Type B pancreatic cell (in vitro differentiated cells): ENCODE results near the gene MARCHF5. TPM values are rescaled to one million over a fixed set of nuclear protein-coding genes. Genes with fewer than 3 reads are reported as not detected.

Experiments used
- DNase-seq: peaks from one replicate; pipeline ENCODE4 v3.0.0; 2021; ENCODE audit warnings: mixed read lengths; ENCODE audit not compliant: unreplicated experiment; ENCODE audit errors: extremely low spot score
- H3K27ac Mint-ChIP-seq: 2 replicates; pipeline ENCODE4 v1.8.0; 2021; ENCODE audit warnings: mild to moderate bottlenecking, mixed read lengths
- H3K27me3 Mint-ChIP-seq: 2 replicates; pipeline ENCODE4 v1.8.0; 2021; ENCODE audit warnings: mixed read lengths
- H3K36me3 Mint-ChIP-seq: 2 replicates; pipeline ENCODE4 v1.8.0; 2021; ENCODE audit warnings: mixed read lengths
- H3K4me1 Mint-ChIP-seq: one replicate; pipeline ENCODE4 v1.8.0; 2021; ENCODE audit warnings: mixed read lengths; ENCODE audit not compliant: unreplicated experiment
- H3K4me3 Mint-ChIP-seq: 2 replicates; pipeline ENCODE4 v1.8.0; 2021; ENCODE audit warnings: mild to moderate bottlenecking, mixed read lengths
- H3K9me3 Mint-ChIP-seq: 2 replicates; pipeline ENCODE4 v1.8.0; 2021; ENCODE audit warnings: mixed read lengths
- total RNA-seq: library from RNA; stranded (reverse); gene quantifications from 2 replicates; pipeline ENCODE4 v1.2.1, GENCODE V29; 2021; ENCODE audit warnings: low replicate concordance
- TF ChIP-seq, protein P1 (sequence below): fragments of 200-600 bp; sonication (generic); conservative IDR thresholded peaks from 2 replicates; pipeline ENCODE4 v1.5.0; 2021; ENCODE audit warnings: antibody characterized with exemption, mild to moderate bottlenecking

Gene MARCHF5
- total RNA-seq, 1 donor from 2014 or later, result 59.8 TPM

DNA sequence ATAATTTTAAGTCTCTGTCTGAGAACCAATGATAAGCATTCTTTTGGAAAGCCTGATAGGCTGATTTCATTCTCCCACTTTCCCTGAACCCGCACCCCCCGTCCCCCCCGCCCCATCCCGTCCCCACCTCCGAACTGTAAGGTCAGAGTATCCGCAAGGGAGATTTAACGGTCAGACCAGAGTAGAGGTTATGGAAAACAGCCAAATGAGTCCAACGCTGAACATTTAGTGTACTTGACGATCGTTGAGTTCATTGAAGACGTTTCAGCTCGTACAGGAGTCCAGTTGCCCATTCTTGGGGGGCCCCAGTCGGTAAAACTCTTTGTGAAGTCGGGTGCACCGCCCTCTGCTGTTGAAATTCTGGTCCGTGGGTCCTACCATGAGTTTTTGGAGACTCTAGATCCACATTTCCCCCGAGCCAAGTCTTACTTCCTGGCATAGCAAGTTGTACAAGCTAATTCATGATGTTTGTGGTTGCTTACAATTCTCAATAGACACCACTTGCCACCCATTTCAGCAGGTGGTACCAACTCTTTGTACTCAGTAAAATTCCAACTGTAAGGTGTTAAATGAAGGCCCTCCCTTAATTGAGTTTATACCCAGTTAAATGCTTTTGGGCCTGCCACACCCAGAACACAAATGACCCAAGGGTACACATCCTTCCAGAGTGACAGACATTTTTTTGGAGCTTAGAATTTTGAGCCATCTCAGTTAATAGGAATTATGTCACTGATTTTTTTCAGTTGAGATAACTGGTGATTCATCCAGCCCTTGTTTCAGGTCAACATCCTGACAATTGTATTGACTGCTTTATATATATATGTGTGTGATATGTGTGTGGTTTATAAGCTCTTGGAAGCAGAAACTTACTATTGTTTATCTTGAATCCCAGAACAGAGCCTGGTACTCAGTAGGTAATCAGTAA lies 1.2 kb downstream of the MARCHF5 start:
- H3K4me3 Mint-ChIP-seq, result peak overlapping the region; percentile 94
- TF ChIP-seq, protein P1, sequence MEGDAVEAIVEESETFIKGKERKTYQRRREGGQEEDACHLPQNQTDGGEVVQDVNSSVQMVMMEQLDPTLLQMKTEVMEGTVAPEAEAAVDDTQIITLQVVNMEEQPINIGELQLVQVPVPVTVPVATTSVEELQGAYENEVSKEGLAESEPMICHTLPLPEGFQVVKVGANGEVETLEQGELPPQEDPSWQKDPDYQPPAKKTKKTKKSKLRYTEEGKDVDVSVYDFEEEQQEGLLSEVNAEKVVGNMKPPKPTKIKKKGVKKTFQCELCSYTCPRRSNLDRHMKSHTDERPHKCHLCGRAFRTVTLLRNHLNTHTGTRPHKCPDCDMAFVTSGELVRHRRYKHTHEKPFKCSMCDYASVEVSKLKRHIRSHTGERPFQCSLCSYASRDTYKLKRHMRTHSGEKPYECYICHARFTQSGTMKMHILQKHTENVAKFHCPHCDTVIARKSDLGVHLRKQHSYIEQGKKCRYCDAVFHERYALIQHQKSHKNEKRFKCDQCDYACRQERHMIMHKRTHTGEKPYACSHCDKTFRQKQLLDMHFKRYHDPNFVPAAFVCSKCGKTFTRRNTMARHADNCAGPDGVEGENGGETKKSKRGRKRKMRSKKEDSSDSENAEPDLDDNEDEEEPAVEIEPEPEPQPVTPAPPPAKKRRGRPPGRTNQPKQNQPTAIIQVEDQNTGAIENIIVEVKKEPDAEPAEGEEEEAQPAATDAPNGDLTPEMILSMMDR, result peak; percentile 60
- H3K27me3 Mint-ChIP-seq, result no peaks in the 10 kb centered on the region
- peaks cover 23% of the 10 kb centered on the region for H3K4me1 Mint-ChIP-seq
- no peaks in the 10 kb centered on the region for H3K9me3 Mint-ChIP-seq
- H3K36me3 Mint-ChIP-seq, result peaks cover 17% of the 10 kb centered on the region
- no peak for DNase-seq
- H3K27ac Mint-ChIP-seq, result peak overlapping the region; percentile 84

DNA sequence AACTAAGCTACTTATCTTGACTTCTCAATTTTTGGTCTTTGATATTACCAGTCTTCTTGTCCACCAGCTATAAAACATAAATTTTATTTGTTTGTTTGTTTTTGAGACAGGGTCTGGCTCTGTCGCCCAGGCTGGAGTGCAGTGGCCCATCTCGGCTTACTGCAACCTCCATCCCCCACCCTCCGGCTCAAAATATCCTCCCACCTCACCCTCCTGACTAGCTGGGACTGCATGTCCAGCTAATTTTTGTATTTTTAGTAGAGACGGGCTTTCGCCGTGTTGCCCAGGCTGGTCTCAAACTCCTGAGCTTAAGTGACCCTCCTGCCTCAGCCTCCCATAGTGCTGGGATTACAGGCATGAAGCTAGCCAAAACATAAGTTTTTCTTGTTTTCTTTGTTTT lies 7.5 kb downstream of the MARCHF5 start:
- TF ChIP-seq, protein P1, result no peak
- Mint-ChIP-seq H3K4me3 (no peak overlapping the region), H3K27me3 (no peaks in the 10 kb centered on the region), H3K36me3 (peaks cover 27% of the 10 kb centered on the region), H3K9me3 (no peaks in the 10 kb centered on the region), H3K4me1 (peaks cover 25% of the 10 kb centered on the region), H3K27ac (no peak overlapping the region)
- DNase-seq, result no peak

DNA sequence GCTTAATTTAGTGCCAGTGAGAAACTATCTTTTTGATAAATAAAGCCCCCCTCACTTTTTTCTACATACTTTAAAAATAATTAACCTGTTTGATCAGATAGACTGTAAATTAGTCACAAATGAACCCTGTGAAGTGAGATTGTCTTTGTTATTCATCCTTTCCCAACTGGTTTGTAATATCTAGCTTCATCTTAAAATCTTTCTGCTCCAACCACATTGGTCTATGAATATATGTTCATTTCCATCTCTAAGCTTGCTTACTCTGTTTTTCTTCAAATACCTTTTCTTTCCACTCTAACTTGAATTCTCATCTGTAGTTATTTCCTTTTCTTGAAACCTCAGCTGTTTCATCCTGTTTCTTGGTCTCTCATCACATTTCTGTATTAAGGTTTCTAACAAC lies 12.1 kb downstream of the MARCHF5 start:
- no peak overlapping the region for H3K27ac Mint-ChIP-seq
- DNase-seq, result no peak
- peaks cover 21% of the 10 kb centered on the region for H3K4me1 Mint-ChIP-seq
- no peaks in the 10 kb centered on the region for H3K9me3 Mint-ChIP-seq
- H3K27me3 Mint-ChIP-seq, result no peaks in the 10 kb centered on the region
- TF ChIP-seq, protein P1, result no peak
- no peak overlapping the region for H3K4me3 Mint-ChIP-seq
- H3K36me3 Mint-ChIP-seq, result peaks cover 17% of the 10 kb centered on the region

DNA sequence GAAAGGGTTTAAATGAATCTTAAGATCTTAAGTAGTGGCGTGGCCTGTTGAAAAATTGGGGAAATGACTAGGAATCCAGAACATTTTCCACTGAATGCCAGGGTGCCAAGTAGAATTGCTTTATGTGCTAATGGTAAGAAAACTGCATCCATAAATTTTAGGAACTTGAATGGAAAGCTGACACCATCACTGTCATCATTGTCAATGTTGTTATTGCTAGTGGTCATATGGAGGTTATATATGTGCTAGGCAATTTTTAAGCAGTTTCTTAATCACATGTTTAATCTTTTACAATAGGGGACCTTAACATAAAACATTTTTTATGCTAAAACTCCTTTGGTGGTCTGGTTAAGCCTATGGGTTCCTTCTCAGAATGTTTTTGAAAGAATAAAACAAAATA lies 13.1 kb downstream of the MARCHF5 start:
- H3K27ac Mint-ChIP-seq, result peak overlapping the region; percentile 1
- DNase-seq, result no peak

DNA sequence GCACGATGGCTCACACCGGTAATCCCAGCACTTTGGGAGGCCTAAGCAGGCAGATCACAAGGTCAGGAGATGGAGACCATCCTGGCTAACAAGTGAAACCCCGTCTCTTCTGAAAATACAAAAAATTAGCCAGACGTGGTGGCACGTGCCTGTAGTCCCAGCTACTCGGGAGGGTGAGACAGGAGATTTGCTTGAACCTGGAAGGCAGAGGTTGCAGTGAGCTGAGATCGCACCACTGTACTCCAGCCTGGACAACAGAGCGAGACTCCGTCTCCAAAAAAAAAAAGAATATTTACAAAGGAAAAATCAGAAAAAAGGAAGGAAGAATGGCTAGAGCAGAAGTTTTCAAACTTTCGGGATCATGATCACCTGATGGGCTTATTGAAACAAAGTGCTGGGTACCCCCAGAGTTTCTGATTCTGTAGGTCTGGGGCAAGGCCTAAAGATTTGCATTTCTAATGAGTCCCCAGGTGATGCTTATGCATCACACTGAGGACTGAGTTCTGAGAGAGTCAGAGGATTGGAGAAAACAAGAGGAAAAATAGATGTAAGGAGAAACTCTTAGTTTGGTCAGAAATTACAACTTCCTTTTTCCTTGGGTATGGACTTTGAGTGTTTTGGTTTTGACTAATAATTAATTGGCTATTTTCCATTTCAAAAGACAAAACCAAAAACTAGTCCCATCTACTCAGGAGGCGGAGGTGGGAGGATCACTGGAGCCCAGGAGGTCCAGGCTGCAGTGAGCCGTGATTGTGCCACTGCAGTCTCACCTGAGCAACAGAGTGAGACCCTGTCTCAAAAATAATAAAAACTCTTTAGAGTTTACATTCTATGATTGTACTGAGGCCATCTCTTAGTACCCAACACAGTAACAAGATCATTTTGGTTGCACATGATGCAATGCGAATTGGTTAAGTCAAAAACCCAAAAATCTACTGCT lies 14.4 kb downstream of the MARCHF5 start:
- no peak overlapping the region for H3K4me3 Mint-ChIP-seq
- H3K9me3 Mint-ChIP-seq, result no peaks in the 10 kb centered on the region
- no peak for DNase-seq
- TF ChIP-seq, protein P1, result no peak
- no peaks in the 10 kb centered on the region for H3K27me3 Mint-ChIP-seq
- no peak overlapping the region for H3K27ac Mint-ChIP-seq
- H3K36me3 Mint-ChIP-seq, result peaks cover 12% of the 10 kb centered on the region
- H3K4me1 Mint-ChIP-seq, result peaks cover 19% of the 10 kb centered on the region

More for the DNA sequence above, 13.1 kb downstream of the MARCHF5 start:
- TF ChIP-seq, protein P1, result no peak
- H3K9me3 Mint-ChIP-seq, result no peaks in the 10 kb centered on the region
- H3K36me3 Mint-ChIP-seq, result peaks cover 13% of the 10 kb centered on the region
- no peaks in the 10 kb centered on the region for H3K27me3 Mint-ChIP-seq
- no peak overlapping the region for H3K4me3 Mint-ChIP-seq
- H3K4me1 Mint-ChIP-seq, result peaks cover 19% of the 10 kb centered on the region
